NCI-H82 treated with DMSO at 0.1 percent for 48 hours (cell line): ENCODE measurements around the gene GINS1.
"Not testable (repeated sequence)": the region's sequence is repeated elsewhere in the genome, so short reads cannot be mapped to it uniquely, and the experiment has no call there.

Experiments
- DNase-seq: peaks from one replicate; lab custom pipeline; 2025; ENCODE audit not compliant: unreplicated experiment; lab: John Stamatoyannopoulos, UW

Gene GINS1

GRCh38 chr20:25473297-25473696 is 65.8 kb downstream of the GINS1 start:
- not testable (repeated sequence) for DNase-seq

- DNase-seq: no peak
Measured at GRCh38 chr20:25476106-25477013, 68.9 kb downstream of the GINS1 start.

GRCh38 chr20:25477014-25477882 is 69.8 kb downstream of the GINS1 start:
- DNase-seq: no peak

- no peak for DNase-seq
Measured at GRCh38 chr20:25478889-25479568, 71.6 kb downstream of the GINS1 start.

- DNase-seq: no peak
Measured at GRCh38 chr20:25479638-25480037, 72.2 kb downstream of the GINS1 start.

- DNase-seq: no peak
Measured at GRCh38 chr20:25480156-25480555, 72.7 kb downstream of the GINS1 start.

- DNase-seq: no peak
Measured at GRCh38 chr20:25480797-25481196, 73.3 kb downstream of the GINS1 start.

- no peak for DNase-seq
Measured at GRCh38 chr20:25481235-25481917, 73.9 kb downstream of the GINS1 start.

GRCh38 chr20:25481918-25482253 is 74.4 kb downstream of the GINS1 start:
- no peak for DNase-seq

- no peak for DNase-seq
Measured at GRCh38 chr20:25483431-25484132, 76.1 kb downstream of the GINS1 start.

- no peak for DNase-seq
Measured at GRCh38 chr20:25484224-25484846, 76.9 kb downstream of the GINS1 start.

- DNase-seq: no peak
Measured at GRCh38 chr20:25484911-25485511, 77.5 kb downstream of the GINS1 start.

GRCh38 chr20:25485872-25486271 is 78.4 kb downstream of the GINS1 start:
- DNase-seq: no peak

- DNase-seq: peak; percentile 37
Measured at GRCh38 chr20:25486377-25486776, 78.9 kb downstream of the GINS1 start.

GRCh38 chr20:25487306-25487705 is 79.8 kb downstream of the GINS1 start:
- DNase-seq: no peak

- DNase-seq: no peak
Measured at GRCh38 chr20:25487975-25488374, 80.5 kb downstream of the GINS1 start.

- no peak for DNase-seq
Measured at GRCh38 chr20:25489221-25489871, 81.9 kb downstream of the GINS1 start.

- DNase-seq: no peak
Measured at GRCh38 chr20:25490656-25491445, 83.4 kb downstream of the GINS1 start.
